Measurements from ENCODE around the gene SRSF5.
A peak's percentile ranks its signal among the peaks of the same experiment; 100 is the strongest.
"Not testable (repeated sequence)": the region's sequence is repeated elsewhere in the genome, so short reads cannot be mapped to it uniquely, and the experiment has no call there.

Gene SRSF5

GRCh38 chr14:69766984-69767368 lies at the start of gene SRSF5:
Gene SRSF5, plus strand, starts transcription at chr14:69767142. Its CDS starts 1,015 bp downstream, at chr14:69768157.
- peak; percentile 92 for DNase-seq (ENCODE audit: low spot score)

- DNase-seq (ENCODE audit: low spot score) = not testable (repeated sequence)
Measured at GRCh38 chr14:69718614-69719013, 48.3 kb upstream of the SRSF5 start.

- no peak for DNase-seq (ENCODE audit: low spot score)
Measured at GRCh38 chr14:69719501-69719951, 47.4 kb upstream of the SRSF5 start.

- DNase-seq (ENCODE audit: low spot score) = no peak
Measured at GRCh38 chr14:69720912-69721311, 46.0 kb upstream of the SRSF5 start.

- peak; percentile 79 for DNase-seq (ENCODE audit: low spot score)
Measured at GRCh38 chr14:69726761-69727511, 40.0 kb upstream of the SRSF5 start.

- DNase-seq (ENCODE audit: low spot score) = no peak
Measured at GRCh38 chr14:69727860-69728259, 39.1 kb upstream of the SRSF5 start.

- DNase-seq (ENCODE audit: low spot score) = not testable (repeated sequence)
Measured at GRCh38 chr14:69731919-69732598, 34.9 kb upstream of the SRSF5 start.

- not testable (repeated sequence) for DNase-seq (ENCODE audit: low spot score)
Measured at GRCh38 chr14:69736405-69736804, 30.5 kb upstream of the SRSF5 start.

- no peak for DNase-seq (ENCODE audit: low spot score)
Measured at GRCh38 chr14:69741055-69741454, 25.9 kb upstream of the SRSF5 start.

GRCh38 chr14:69749956-69750355 lies 17.0 kb upstream of the SRSF5 start:
- no peak for DNase-seq (ENCODE audit: low spot score)

GRCh38 chr14:69750495-69750894 lies 16.4 kb upstream of the SRSF5 start:
- DNase-seq (ENCODE audit: low spot score) = no peak

GRCh38 chr14:69752773-69753172 lies 14.2 kb upstream of the SRSF5 start:
- DNase-seq (ENCODE audit: low spot score) = no peak

GRCh38 chr14:69753860-69754259 lies 13.1 kb upstream of the SRSF5 start:
- no peak for DNase-seq (ENCODE audit: low spot score)

GRCh38 chr14:69754487-69754886 lies 12.5 kb upstream of the SRSF5 start:
- no peak for DNase-seq (ENCODE audit: low spot score)

GRCh38 chr14:69755296-69755695 lies 11.6 kb upstream of the SRSF5 start:
- no peak for DNase-seq (ENCODE audit: low spot score)

GRCh38 chr14:69755784-69756183 lies 11.2 kb upstream of the SRSF5 start:
- no peak for DNase-seq (ENCODE audit: low spot score)

- no peak for DNase-seq (ENCODE audit: low spot score)
Measured at GRCh38 chr14:69756298-69756697, 10.6 kb upstream of the SRSF5 start.

- no peak for DNase-seq (ENCODE audit: low spot score)
Measured at GRCh38 chr14:69760810-69761209, 6.1 kb upstream of the SRSF5 start.

GRCh38 chr14:69763761-69764510 lies 3.0 kb upstream of the SRSF5 start:
- DNase-seq (ENCODE audit: low spot score) = no peak

- DNase-seq (ENCODE audit: low spot score) = peak; percentile 87
Measured at GRCh38 chr14:69767369-69767999, 542 bp downstream of the SRSF5 start.

GRCh38 chr14:69768873-69769272 lies 1.9 kb downstream of the SRSF5 start:
- DNase-seq (ENCODE audit: low spot score) = no peak

- DNase-seq (ENCODE audit: low spot score) = no peak
Measured at GRCh38 chr14:69769623-69770022, 2.7 kb downstream of the SRSF5 start.
